Measurements from ENCODE around the gene SDHAF2.

DNA sequence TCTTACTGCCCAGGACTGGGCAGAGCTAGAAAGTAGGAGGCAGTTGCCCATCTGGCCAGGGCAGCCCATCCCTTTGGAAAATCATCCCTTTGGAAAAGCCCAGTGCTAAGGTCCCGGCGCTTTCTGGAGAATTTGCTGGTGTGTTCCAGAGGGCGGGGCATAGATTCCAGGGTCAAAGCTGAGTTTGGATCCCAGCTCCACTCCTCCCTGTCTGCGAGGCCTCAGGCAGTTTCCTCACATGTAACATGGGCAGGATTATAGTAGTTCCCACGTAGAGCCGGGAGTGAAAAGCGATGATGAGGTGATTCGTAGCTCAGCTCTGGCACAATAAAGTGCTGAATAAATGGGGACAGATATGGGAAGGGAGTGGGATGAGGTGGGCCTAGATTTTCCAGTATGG is 47.2 kb downstream of the SDHAF2 start:
- TF ChIP-seq POLR2A (IDR thresholded peaks at IDR 0.05) (no peak), EP300 (IDR thresholded peaks at IDR 0.05; ENCODE audit: low read depth) (no peak)
- TF ChIP-seq, protein P1, sequence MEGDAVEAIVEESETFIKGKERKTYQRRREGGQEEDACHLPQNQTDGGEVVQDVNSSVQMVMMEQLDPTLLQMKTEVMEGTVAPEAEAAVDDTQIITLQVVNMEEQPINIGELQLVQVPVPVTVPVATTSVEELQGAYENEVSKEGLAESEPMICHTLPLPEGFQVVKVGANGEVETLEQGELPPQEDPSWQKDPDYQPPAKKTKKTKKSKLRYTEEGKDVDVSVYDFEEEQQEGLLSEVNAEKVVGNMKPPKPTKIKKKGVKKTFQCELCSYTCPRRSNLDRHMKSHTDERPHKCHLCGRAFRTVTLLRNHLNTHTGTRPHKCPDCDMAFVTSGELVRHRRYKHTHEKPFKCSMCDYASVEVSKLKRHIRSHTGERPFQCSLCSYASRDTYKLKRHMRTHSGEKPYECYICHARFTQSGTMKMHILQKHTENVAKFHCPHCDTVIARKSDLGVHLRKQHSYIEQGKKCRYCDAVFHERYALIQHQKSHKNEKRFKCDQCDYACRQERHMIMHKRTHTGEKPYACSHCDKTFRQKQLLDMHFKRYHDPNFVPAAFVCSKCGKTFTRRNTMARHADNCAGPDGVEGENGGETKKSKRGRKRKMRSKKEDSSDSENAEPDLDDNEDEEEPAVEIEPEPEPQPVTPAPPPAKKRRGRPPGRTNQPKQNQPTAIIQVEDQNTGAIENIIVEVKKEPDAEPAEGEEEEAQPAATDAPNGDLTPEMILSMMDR (IDR thresholded peaks at IDR 0.05), result no peak

Measured in transverse colon (tissue), 3 donors.